ENCODE measurements around the gene TRPV4.

Gene TRPV4

DNA sequence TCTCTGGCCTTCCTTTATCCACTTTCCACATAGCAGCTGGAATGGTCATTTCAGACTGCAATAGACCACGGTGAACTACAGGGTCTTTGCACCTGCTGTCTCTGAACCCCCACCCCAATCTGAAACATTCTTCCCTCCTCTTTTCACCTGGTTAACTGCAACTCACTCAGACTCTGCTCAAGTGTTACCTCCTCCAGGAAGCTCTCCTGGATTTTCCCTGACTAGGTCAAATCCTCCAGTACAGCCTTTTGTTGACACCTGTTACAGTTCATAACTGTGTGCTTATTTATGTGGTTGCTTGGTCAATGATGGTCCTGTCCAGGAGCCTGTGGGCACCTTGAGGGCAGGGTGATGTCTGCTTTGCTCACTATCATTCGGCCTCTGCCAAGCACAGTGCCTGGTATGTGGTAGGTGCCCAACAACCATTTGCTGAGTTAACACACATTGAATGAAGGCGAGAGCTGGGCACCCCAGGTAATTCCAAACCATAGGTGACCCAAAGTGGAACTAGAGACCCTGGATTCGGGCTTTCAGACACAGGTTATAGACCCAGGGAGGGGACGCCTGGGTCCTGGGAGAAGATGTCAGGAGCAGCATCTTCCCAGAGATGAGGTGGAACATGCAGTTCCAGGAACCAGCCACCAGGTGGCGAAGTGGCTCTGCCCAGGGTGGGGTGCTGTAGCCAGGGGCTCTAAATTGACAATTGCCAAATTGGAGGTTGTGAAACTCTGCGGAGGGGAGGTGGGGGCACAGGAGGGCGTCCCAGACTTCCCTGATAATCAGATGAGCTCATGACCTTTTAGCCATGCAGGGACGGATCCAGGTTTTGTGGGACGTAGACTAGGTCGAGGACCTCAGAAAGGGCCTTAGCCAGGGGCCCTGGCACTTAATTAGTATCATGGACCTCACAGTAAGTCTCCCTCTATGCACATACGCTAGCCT is 28.1 kb downstream of the TRPV4 start:
- DNase-seq: peak; percentile 56

GRCh38 chr12:109803678-109804077 is 29.5 kb downstream of the TRPV4 start:
- DNase-seq: no peak

DNA sequence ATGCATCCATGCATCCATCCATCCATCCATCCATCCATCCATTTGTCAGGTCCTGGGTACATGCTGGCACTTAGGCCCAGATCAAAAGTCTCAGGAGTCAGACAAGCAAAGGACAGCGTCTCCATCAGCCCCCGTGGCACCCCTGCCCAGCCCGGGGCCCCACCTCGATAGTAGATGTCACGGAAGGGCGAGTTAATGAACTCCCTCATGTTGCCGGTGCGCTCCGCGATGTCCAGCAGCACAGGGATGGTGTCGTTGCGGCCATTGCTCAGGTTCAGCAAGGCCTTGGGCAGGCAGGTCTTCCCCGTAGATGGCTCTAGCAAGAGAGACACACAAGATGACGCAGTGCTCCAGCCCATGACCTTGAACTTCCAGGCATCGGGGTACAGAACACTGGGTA is 30.4 kb downstream of the TRPV4 start:
- DNase-seq: no peak

DNA sequence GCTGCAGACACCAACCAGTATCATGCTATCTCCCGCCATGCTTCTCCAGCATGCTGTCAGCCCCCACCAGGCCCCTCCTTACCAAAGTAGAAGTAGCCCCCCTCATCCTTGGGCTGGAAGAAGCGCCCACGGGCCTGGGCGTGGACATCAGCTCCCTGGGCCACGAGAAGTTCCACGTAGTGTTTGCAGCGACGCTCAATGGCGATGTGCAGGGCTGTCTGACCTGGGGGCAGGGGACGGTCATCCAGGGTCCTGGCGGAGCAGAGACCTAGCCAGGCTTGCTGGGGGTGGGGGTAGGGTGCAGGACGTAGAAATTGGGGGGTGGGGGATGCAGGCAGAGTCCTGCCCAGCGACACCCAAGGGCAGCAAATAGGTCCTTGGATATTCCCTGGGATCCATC is 32.7 kb downstream of the TRPV4 start:
- no peak for DNase-seq

DNA sequence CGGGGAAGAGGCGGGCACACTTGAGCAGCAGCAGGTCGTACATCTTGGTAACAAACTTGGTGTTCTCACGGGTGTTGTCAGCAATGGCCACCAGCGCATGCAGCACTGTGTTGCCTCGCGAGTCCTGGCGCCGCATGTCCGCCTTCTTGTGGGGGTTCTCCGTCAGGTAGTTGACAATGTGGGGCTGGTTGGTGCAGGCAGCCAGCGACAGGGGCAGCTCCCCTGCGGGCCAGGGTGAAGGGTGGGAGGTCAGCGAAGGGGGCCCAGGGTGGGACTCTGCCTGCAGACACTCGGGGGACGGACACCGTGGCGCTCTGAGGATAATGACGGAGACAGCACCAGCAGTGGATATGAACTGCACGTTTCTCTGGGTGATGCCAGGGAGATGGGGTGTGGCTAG is 34.5 kb downstream of the TRPV4 start:
- DNase-seq: no peak

DNA sequence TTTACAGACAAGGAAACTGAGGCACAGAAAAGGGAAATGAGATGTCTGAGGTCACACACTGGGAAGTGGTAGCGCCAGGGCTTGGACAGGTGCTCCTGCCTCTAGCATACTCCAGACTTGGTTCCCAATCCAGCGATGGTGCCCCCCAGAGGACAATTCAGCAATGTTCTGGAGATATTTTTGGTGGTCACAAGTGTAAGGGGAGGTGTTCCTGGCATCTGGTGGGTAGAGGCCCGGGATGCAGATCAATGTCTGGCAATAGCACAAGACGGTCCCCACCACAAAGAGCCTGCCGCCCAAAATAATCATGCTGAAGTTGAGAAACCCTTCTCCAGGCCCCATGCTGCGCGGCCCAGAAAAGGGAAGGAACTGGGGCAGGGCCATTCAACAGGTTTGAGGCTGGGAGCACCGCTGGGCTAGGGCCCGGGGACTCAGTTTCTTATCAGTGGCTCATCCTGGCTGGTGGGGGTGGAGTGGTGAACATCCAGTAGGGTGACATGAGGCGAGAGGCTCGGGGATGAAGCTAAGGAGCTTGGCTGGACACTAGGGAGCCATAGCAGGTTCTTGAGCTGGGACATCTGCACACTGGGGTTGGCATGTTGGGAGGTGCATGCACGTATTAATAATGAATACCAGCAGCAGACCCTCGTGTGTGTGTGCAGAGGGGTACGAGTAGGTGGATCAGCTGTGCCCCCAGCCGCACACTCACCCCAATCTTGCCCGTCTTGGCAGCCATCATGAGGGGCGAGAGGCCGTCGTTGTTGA is 35.1 kb downstream of the TRPV4 start:
- DNase-seq: peak; percentile 13

- no peak for DNase-seq
These were observed 37.1 kb downstream of the TRPV4 start for GRCh38 chr12:109796057-109796456.

GRCh38 chr12:109795023-109795422 is 38.2 kb downstream of the TRPV4 start:
- DNase-seq: no peak

GRCh38 chr12:109793826-109794501 is 39.2 kb downstream of the TRPV4 start:
- DNase-seq: no peak

DNA sequence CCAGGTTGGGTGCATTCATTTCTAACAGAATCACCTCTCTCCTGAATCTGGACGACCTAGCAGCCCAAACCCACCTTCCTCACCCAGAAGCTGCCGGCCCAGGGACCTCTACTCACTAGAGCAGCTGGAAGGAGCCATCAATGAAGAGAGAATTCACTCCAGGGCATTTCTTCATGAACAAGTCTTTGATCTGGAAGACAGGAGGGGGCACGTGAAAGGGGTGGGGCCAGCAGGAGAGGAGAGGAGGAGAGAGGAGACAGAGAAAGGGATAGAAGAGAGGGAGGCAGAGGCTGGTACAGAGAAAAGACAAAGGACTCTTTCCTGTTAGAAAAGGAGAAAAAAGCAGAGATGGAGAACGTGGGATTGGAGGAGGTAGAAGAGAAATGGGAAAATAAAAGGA is 39.8 kb downstream of the TRPV4 start:
- DNase-seq: no peak

DNA sequence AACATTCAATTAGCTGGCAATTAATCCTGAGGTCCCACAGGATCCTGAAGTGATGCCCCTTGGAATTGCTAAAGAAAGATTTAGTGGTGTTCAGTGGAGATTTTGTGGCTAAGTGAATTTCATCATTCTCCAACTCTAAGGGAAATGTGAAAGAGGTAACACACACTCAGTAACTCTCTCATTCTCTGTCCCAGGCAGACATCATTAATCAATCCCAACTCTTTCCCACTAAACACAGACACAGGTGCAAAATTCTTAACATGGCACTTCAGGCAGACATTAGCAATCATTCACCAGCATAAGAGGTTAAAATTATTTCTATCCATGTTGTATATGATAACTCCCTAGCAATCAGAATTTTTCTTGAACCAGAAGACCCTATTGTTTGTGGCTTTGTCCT is 40.2 kb downstream of the TRPV4 start:
- DNase-seq: no peak

- no peak for DNase-seq
These were observed 43.6 kb downstream of the TRPV4 start for GRCh38 chr12:109789526-109790048.

- no peak for DNase-seq
These were observed 46.4 kb downstream of the TRPV4 start for GRCh38 chr12:109786799-109787198.

- no peak for DNase-seq
These were observed 47.3 kb downstream of the TRPV4 start for GRCh38 chr12:109785854-109786253.

DNA sequence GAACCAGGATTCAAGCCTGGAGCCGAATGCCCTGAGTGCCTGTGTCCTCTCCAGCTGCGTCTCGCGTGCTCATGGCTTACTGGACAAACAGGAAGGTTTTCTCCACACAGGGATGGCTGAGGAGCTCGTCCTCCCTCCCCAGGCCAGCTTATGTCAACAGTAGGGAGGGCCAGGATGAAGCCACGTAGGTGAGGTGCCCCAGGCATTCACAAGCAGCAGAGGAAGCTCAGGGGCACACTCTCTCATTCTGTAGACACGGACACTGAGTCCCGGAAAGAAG is 49.3 kb downstream of the TRPV4 start:
- no peak for DNase-seq

GRCh38 chr12:109783135-109783964 is 49.8 kb downstream of the TRPV4 start:
- DNase-seq: no peak

DNA sequence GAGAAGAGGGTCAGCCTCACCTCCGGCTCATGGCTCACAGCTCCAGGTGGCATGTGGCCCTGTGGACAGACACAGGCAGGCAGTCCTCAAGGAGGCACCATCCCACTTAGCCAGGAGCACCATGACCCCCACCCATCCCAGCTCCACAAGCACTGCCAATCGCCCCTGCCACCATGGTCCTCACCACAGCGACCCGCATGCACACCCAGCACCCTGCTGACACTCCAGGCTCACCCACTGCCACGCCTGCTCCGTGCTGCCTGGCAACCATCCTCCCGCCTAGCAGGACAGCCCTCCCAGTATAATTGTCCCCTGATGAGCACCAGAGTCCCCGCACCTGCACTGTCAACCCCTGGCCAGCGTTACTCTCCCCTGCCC is 50.9 kb downstream of the TRPV4 start:
- DNase-seq: no peak

- no peak for DNase-seq
These were observed 51.4 kb downstream of the TRPV4 start for GRCh38 chr12:109781668-109782325.

DNA sequence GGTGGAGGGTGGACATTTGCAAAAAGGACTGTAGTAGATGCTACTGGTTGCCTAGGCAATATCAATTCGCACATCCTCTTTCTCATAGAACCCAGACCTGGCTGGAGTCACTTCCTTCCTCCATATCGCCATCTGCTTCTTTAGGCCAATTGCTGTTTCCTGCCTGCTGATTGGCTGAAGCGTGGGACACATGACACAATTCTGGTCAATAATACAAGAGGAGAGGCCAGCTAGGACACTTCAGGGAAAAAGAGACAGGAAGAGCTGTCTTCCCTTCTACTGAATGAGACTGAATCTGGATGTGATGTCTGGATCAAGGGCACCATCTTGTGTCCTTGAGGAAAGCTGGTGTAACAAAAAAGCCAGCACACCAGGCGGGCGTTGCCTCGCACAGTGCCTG is 53.8 kb downstream of the TRPV4 start:
- DNase-seq: no peak

DNA sequence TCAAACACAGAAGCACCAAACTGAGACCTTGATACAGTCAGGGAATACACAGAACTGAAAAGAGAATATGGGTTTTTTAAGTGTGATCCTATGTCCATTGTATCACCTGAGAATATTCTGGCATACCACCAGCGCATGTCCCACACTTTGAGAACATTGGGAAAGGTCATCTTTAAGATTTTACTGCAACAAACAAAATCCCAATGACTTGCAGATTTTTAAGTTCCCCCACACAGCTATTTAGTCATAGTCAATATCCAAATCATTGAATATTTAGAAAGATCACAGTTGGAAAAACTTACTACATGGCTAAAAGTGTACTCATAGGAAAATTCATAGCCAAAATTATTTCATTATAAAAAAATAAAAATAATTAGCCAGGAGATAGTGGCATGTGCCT is 54.5 kb downstream of the TRPV4 start:
- no peak for DNase-seq

- peak; percentile 77 for DNase-seq
These were observed 55.7 kb downstream of the TRPV4 start for GRCh38 chr12:109777544-109777943.

DNA sequence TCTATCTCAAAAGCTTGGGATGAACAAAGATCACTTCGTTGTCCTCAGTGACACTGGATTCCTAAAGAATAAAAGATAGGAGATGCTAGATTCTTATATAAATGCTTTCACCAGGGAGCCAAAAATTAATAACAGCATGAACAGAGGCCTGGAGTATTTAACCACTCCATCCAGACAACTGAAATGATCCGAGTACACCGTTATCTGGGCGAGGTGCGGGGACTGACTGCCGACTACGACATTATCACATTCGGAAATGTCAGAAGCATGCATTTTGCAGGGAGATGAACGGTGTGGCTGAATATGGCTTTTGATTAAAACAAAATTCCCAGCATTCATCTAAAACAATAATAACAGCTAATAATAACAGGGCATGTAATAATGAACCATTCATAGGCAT is 56.6 kb downstream of the TRPV4 start:
- no peak for DNase-seq

All from hematopoietic multipotent progenitor cell treated with erythropoietin and hydrocortisone succinate and interleukin-3 and kit ligand, for 8 days (in vitro differentiated cells).